Esophagus muscularis mucosa (tissue), 3 donors: ENCODE results near the gene PRPF40B.

Experiments used
- CTCF ChIP-seq, 3 experiments: fragments of 200-600 bp in 2 of 3; fragments of 450-650 bp in 1 of 3; sonication (generic) in 2 of 3; IDR thresholded peaks; one replicate each; pipeline ENCODE4 v1.5.1; 2017 to 2019; ENCODE audit warnings: antibody characterized with exemption in 3 of 3, mild to moderate bottlenecking in 2 of 3, moderate library complexity in 1 of 3
- EP300 ChIP-seq: sonication (generic); formaldehyde crosslinking; IDR thresholded peaks from one replicate; pipeline ENCODE4 v1.6.1; 2017; ENCODE audit warnings: antibody characterized with exemption

GRCh38 chr12:49649892-49650291 lies 26.5 kb downstream of the PRPF40B start:
- TF ChIP-seq CTCF (IDR thresholded peaks at IDR 0.05) (no peak), EP300 (no peak)
